Central memory CD8-positive, alpha-beta T cell (primary cell): ENCODE data around the gene C4orf46.
"Not testable (repeated sequence)": the region's sequence is repeated elsewhere in the genome, so short reads cannot be mapped to it uniquely, and the experiment has no call there.

Experiments
- ATAC-seq: fragments of 150-1000 bp; cut with Tn5 transposase; replicated peaks from 2 replicates; pipeline ENCODE4 v1.10.0; 2022; ENCODE audit warnings: mild to moderate bottlenecking, moderate FRiP score, moderate number of reproducible peaks; ENCODE audit not compliant: poor library complexity, severe bottlenecking; ENCODE audit errors: extremely low read depth
- DNase-seq, 2 donors: peaks; one replicate each; pipeline ENCODE4 v3.0.0; 2021; ENCODE audit warnings: low spot score in 2 of 2
- H3K27ac Mint-ChIP-seq: one replicate; pipeline ENCODE4 v1.8.0; 2022; ENCODE audit warnings: low read depth, mild to moderate bottlenecking, moderate library complexity, mixed read lengths
- H3K27me3 Mint-ChIP-seq: one replicate; pipeline ENCODE4 v1.8.0; 2022; ENCODE audit warnings: mixed read lengths
- H3K36me3 Mint-ChIP-seq: one replicate; pipeline ENCODE4 v1.8.0; 2022; ENCODE audit warnings: mild to moderate bottlenecking, moderate library complexity, mixed read lengths; ENCODE audit not compliant: insufficient read depth
- H3K4me1 Mint-ChIP-seq: one replicate; pipeline ENCODE4 v1.8.0; 2022; ENCODE audit warnings: mixed read lengths
- H3K4me3 Mint-ChIP-seq: one replicate; pipeline ENCODE4 v1.8.0; 2022; ENCODE audit warnings: mild to moderate bottlenecking, moderate library complexity, mixed read lengths
- H3K9me3 Mint-ChIP-seq: one replicate; pipeline ENCODE4 v1.8.0; 2022; ENCODE audit warnings: mixed read lengths

Gene C4orf46

DNA sequence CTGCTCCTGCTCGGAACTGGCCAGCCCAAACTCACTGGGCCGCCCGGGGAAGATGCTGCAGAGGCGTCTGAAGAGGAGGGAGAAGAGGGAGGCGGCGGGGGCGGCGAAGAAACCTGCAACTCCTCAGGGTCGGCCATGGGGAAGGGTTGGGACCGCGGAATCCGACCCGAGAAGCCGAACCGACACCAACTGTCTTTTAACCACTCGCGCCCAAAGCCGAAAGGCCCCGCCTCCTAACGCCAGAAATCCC, at the start of gene C4orf46:
TSS of gene C4orf46 (minus strand) at position 223 of the 250 bp plus-strand sequence. CDS start at position 137, 86 bp downstream.
- no peaks in the 10 kb centered on the region for H3K27me3 Mint-ChIP-seq
- DNase-seq (no peak), ATAC-seq (no peak)
- peak within 1 kb of the TSS; percentile 83 for H3K4me3 Mint-ChIP-seq
- no peaks in the 10 kb centered on the region for H3K9me3 Mint-ChIP-seq
- peaks cover 20% of the 10 kb centered on the region for H3K36me3 Mint-ChIP-seq
- H3K4me1 Mint-ChIP-seq, result peaks cover 15% of the 10 kb centered on the region
- peak within 1 kb of the TSS; percentile 92 for H3K27ac Mint-ChIP-seq

DNA sequence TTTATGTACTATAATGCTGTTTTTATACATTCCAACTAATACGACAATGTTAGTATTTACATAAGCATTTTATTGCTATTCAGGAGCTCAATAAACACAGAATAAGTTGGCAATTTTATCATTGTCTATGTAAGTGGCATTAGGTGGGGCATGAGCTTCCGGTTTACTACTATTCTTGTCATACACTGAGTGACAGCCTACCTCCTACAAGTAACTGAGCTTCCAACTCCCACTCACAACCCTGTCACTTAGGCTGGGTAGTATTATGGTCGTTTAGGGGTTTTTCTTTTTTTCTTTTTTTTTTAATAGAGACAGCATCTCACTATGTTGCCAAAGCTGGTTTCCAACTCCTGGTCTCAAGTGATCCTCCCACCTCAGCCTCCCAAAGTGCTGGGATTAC, 44.1 kb upstream of the C4orf46 start:
- Mint-ChIP-seq H3K4me3 (no peak overlapping the region), H3K27me3 (no peaks in the 10 kb centered on the region), H3K36me3 (peaks cover 77% of the 10 kb centered on the region), H3K27ac (no peak overlapping the region), H3K9me3 (no peaks in the 10 kb centered on the region), H3K4me1 (peaks cover 17% of the 10 kb centered on the region)
- DNase-seq (no peak), ATAC-seq (no peak)

DNA sequence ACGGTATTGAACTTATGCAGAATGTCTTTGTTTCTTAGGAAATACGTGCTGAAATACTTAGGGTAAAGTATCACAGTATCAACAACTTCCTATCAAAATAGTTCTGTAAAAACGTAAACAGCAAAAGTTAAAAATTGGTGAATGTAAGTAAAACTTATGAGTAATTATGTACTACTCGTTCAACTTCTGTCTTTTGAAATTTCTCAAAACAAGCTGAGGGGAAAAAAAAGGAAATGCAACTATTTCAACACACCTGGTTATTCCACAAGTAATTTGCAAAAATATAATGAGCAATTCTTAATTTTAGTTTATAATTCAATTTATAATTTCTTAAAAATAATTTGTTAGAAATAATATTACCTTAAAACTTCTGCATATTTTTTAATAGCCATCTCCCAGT, 43.2 kb upstream of the C4orf46 start:
- H3K27ac Mint-ChIP-seq, result no peak overlapping the region
- DNase-seq, result no peak
- no peak for ATAC-seq
- peaks cover 17% of the 10 kb centered on the region for H3K4me1 Mint-ChIP-seq
- no peaks in the 10 kb centered on the region for H3K9me3 Mint-ChIP-seq
- H3K27me3 Mint-ChIP-seq, result no peaks in the 10 kb centered on the region
- peaks cover 79% of the 10 kb centered on the region for H3K36me3 Mint-ChIP-seq
- H3K4me3 Mint-ChIP-seq, result no peak overlapping the region

DNA sequence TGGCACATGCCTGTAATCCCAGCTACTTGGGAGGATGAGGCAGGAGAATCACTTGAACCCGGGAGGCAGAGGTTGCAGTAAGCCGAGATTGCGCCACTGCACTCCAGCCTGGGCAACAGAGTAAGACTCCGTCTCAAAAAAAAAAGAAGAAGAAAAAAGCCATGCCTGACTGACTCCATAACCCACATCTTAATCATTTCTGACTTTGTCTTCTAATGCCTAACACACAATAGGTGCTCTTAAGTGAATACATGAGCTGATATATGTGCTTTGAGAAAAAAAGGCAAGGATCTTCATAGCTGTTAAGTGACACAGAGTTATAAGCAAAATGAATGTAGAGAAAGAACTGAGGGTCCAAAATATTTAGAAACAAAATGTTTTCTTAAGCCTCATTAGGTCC, 40.9 kb upstream of the C4orf46 start:
- H3K4me1 Mint-ChIP-seq, H3K27me3 Mint-ChIP-seq, H3K9me3 Mint-ChIP-seq, H3K4me3 Mint-ChIP-seq, DNase-seq, ATAC-seq: not testable (repeated sequence)
- Mint-ChIP-seq H3K36me3 (peaks cover 76% of the 10 kb centered on the region), H3K27ac (peak overlapping the region; percentile 51)

DNA sequence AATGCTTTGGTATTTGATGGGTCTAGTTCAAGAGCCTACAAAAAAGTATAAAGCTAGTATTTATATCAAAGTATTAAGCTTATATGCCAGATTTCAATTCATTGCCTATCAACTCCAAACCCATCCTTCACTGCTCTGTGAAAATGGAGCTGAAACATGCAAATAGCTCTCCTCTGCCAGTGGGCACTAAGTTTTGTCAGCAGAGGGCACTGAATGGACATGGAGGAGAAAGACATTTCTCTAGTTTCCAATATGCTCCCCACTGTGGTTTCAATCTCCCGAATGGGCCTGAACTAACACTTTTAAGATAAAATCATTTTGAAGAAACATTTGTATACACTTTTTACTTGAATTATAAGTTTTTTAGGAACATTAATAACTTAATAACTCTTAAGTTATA, 39.1 kb upstream of the C4orf46 start:
- Mint-ChIP-seq H3K9me3 (no peaks in the 10 kb centered on the region), H3K27ac (peak overlapping the region; percentile 19), H3K4me1 (no peaks in the 10 kb centered on the region), H3K36me3 (peaks cover 69% of the 10 kb centered on the region), H3K4me3 (no peak overlapping the region), H3K27me3 (no peaks in the 10 kb centered on the region)
- DNase-seq, result no peak
- no peak for ATAC-seq

DNA sequence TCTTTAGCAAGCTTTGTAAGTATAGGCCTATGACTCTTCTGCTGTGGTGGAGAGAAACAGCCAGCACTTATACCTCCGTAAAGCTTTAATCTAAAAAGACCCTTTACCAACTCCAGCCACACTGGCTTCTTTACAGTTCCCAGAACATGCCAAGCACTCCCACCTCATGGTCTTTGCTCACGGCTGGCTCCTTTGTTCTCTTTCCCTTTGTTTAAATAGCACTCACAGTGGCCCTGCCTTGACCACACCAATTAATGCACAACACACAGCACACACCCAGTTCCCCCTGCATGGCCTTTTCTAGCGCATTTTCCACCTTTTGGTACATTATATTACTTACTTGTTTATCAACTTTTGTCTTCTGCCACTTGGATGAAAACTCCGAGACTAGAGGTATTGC, 32.6 kb upstream of the C4orf46 start:
- Mint-ChIP-seq H3K9me3 (no peaks in the 10 kb centered on the region), H3K27me3 (no peaks in the 10 kb centered on the region), H3K36me3 (peaks cover 16% of the 10 kb centered on the region), H3K4me1 (no peaks in the 10 kb centered on the region), H3K27ac (no peak overlapping the region), H3K4me3 (no peak overlapping the region)
- no peak for DNase-seq
- ATAC-seq, result no peak

DNA sequence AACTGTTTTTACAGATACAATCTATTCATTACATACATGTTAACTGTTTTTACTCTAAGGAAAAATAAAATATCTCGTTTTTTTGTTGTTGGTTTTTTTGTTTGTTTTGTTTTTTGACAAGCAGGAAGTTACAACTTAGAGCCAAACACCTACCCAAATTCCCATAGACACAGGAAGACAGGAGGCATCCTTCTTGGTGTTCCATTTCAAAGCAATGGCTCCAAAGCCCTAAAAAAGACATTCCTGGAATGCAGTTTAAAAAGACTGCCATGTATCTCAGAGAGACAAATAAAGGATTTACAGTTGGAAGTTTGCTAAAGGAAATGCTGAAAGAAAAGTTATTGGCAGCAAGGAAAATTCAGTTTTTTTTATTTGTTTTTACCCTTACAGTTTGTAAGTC, 17.1 kb upstream of the C4orf46 start:
- Mint-ChIP-seq H3K27ac (no peak overlapping the region), H3K27me3 (no peaks in the 10 kb centered on the region), H3K4me3 (no peak overlapping the region), H3K9me3 (no peaks in the 10 kb centered on the region), H3K4me1 (no peaks in the 10 kb centered on the region), H3K36me3 (peaks cover 14% of the 10 kb centered on the region)
- DNase-seq (no peak), ATAC-seq (no peak)

DNA sequence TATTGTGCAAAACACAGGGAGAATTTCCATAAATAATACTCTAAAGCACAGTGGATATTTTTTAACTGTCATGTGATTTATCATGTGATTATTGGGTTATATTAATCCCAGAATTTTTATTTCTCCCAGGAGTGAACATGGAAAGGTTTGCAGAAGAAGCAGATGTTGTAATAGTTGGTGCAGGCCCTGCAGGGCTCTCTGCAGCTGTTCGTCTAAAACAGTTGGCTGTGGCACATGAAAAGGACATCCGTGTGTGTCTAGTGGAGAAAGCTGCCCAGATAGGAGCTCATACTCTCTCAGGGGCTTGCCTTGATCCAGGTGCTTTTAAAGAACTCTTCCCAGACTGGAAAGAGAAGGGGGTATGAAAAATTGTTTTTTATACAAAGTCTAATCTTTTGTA, 10.4 kb upstream of the C4orf46 start:
- ATAC-seq, result no peak
- Mint-ChIP-seq H3K36me3 (peaks cover 9% of the 10 kb centered on the region), H3K9me3 (no peaks in the 10 kb centered on the region), H3K27ac (no peak overlapping the region), H3K27me3 (no peaks in the 10 kb centered on the region), H3K4me3 (no peak overlapping the region), H3K4me1 (no peaks in the 10 kb centered on the region)
- DNase-seq, result no peak

DNA sequence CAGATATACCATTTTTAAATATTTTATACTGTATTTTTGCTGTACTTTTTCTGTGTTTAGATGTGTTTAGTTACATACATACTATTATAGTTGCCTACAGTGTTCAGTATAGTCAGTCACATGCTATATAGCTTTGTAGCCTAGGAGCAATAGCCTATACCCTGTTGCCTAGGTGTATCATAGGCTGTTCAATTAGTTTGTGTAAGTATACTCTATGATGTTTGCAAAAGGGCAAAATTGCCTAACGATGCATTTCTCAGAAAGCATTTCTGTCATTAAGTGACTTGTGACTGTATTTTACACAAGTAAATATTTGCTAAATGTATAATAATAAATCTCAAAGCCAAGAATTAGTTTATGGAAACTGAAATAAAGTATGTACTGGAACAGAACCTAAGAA, 9.9 kb upstream of the C4orf46 start:
- Mint-ChIP-seq H3K4me3 (no peak overlapping the region), H3K27ac (no peak overlapping the region), H3K4me1 (no peaks in the 10 kb centered on the region), H3K9me3 (no peaks in the 10 kb centered on the region), H3K36me3 (peaks cover 9% of the 10 kb centered on the region), H3K27me3 (no peaks in the 10 kb centered on the region)
- DNase-seq (no peak), ATAC-seq (no peak)

DNA sequence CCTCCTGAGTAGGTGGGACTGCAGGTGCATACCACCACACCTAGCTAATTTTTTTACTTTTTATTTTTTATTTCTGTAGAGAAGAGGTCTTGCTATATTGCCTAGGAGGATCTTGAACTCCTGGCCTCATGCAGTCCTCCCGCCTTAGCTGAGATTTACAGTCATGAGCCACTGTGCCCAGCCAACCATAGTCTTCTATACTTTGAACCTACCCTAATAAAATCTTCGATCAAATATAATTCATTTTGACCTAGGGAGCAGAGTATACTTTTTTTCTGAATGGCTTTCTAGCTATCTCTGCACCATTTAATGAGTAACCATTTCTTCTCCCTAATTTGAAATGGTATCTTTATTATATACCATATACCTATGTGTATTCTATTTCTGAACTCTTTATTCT, 7.1 kb upstream of the C4orf46 start:
- no peaks in the 10 kb centered on the region for H3K27me3 Mint-ChIP-seq
- no peak for ATAC-seq
- DNase-seq, result no peak
- H3K36me3 Mint-ChIP-seq, result peaks cover 8% of the 10 kb centered on the region
- H3K4me1 Mint-ChIP-seq, result no peaks in the 10 kb centered on the region
- no peak overlapping the region for H3K4me3 Mint-ChIP-seq
- H3K27ac Mint-ChIP-seq, result no peak overlapping the region
- no peaks in the 10 kb centered on the region for H3K9me3 Mint-ChIP-seq

DNA sequence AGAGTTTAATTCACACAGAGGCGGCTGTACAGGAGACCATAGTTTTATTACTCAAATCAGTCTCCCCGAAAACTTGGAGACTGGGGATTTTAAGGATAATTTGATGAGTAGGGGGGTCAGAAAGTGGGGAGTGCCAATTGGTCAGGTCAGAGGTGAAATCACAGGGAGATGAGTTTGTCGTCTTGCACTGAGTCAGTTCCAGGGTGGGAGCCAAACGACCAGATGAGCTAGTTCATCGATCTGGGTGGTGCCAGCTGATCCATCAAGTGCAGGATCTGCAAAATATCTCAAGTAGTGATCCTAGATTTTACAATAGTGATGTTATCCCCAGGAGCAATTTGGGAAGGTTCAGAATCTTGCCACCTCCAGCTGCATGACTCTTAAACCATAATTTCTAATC, 4.4 kb upstream of the C4orf46 start:
- no peaks in the 10 kb centered on the region for H3K9me3 Mint-ChIP-seq
- ATAC-seq (no peak), DNase-seq (no peak)
- H3K4me1 Mint-ChIP-seq, result peaks cover 8% of the 10 kb centered on the region
- no peaks in the 10 kb centered on the region for H3K27me3 Mint-ChIP-seq
- H3K4me3 Mint-ChIP-seq, result no peak overlapping the region
- H3K27ac Mint-ChIP-seq, result no peak overlapping the region
- peaks cover 21% of the 10 kb centered on the region for H3K36me3 Mint-ChIP-seq

DNA sequence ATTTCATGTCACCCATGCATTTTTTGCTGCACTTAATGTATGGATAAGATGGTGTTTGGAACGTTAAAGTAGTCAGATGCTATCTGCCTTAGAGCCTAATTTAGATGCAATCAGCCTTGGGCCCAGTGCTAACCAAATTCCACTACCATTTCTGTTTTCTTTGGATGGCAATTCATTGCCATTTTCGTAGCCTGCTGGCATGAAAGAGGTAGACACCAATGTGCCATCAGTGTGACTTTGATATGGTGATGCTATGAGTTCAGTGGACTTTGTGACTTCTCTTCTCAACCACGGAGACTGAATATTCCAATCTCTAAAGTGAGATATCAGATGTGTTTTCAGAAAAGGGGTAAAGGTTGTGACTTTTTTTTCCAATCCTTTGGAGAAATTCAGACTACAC, 1.9 kb upstream of the C4orf46 start:
- DNase-seq (no peak), ATAC-seq (no peak)
- H3K27me3 Mint-ChIP-seq, result no peaks in the 10 kb centered on the region
- peaks cover 22% of the 10 kb centered on the region for H3K36me3 Mint-ChIP-seq
- H3K4me3 Mint-ChIP-seq, result no peak overlapping the region
- no peaks in the 10 kb centered on the region for H3K9me3 Mint-ChIP-seq
- peaks cover 15% of the 10 kb centered on the region for H3K4me1 Mint-ChIP-seq
- H3K27ac Mint-ChIP-seq, result no peak overlapping the region

DNA sequence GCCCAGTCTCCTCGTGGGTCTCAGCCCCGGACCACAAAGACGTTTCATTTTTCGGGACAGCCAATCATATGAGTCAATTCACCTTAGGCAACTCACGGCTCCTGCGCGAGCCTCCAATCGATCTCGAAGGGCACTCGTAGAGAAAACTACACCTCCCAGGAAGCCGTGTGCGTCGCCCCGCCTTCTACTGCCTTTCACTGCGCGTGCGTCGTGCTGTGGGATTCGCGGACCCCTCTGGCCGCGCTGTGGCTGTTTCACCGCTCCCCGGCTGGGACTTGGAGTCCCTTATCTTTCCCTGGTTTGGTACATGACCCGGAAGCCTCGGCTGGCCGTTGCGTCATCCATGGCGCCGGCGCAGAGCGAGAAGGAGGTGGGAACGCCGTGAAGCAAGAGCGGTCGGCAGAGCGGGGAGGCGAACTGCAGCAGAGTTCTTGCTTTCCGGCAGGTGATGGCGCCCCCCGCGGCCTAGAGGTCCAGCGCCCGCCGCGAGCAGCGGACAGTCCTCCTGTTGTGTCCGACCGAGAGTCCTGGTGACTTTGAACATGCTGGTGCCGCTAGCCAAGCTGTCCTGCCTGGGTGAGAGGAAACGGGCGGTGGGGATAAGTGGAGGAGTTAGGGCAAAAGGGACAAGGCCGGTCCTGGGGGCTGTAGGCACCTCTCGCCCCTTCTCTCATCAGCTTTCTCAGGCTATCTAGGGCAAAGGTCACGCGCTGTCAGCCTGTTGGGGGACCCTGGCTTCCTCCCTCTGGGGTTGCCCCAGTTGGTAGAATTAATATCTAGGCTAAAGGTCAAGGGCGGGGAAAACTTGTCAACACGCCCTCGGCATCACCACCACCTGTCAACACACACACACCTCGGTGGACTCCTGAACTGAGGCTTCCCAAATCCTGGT, 474 bp upstream of the C4orf46 start, which contains the start of gene ETFDH:
TSS of gene ETFDH (plus strand) at position 382 of the 892 bp plus-strand sequence. CDS start at position 543, 161 bp downstream.
- Mint-ChIP-seq H3K27me3 (no peaks in the 10 kb centered on the region), H3K9me3 (no peaks in the 10 kb centered on the region), H3K4me3 (peak within 1 kb of the TSS; percentile 83), H3K27ac (peak within 1 kb of the TSS; percentile 92), H3K4me1 (peaks cover 15% of the 10 kb centered on the region), H3K36me3 (peaks cover 20% of the 10 kb centered on the region)
- ATAC-seq, result peak; percentile 85
- peak; percentile 93 to 97 for DNase-seq
